EH (cell line): ENCODE results near the gene ZCCHC24.
A peak's percentile ranks its signal among the peaks of the same experiment; 100 is the strongest.

Source experiments
- DNase-seq: peaks from one replicate; pipeline ENCODE4 v3.0.0-alpha.2; 2015; ENCODE audit warnings: low read depth

Gene ZCCHC24

DNA sequence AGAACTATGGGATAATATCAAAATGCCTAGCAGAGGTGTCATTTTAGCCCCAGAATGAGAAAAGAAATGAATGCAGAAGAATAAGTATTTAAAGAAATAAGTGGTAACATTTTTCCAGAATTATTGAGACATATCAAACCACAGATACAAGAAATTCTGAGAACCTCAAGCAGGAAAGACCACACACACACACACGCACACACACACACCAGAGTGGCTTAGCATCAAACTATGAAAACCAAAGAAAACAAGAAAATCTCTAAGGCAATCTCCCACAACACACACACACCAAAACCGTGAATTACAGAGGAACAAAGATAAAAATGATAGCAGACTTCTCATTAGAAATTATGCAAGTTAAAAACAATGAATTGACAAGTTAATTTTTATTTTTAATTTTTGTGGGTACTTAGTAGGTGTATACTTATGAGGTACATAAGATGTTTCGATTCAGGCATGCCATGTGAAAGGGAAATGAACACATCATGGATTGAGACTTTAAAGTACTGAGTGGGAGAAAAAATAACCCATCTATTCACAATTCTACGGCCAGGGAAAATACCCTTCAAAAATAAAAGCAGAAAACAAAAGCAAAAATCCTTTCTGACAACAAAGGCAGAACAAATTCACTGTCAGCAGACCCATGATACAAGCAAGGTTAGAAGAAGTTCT, 83.6 kb downstream of the ZCCHC24 start:
- peak; percentile 47 for DNase-seq

DNA sequence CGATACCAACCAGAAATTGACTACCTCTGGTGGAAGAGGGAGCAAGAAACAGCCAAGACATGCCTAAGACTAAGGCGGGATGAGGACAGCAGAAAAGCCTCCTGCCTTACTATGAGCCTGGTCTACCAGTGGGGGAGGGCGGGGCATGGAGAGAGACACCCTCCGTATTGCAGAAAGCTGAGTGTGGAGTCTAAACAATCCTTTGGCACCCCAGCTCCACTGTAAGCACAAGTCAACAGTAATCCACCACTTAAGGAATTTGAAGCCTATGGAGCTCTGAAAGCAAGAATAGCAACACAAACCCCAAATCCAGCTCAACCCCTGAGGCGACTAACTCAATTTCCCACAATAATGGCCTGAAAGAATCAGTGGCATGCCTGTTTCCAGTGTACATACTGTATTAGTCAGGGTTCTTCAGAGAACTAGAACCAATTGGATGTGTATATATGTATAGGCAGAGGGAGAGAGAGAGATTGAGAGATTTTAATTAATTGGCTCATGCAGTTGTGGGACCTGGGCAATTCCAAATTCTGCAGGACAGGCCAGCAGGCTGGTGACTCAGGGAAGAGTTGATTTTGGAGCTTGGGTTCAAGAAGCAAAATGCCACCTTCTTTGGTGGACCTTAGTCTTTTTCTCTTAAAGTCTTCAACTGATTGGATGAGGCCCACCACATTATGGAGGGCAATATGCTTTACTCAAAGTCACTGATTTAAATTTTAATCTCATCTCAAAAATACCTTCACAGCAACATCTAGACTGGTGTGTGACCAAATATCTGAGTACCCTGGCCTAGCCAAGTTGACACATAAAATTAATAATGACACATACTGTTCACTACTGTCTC, 84.7 kb downstream of the ZCCHC24 start:
- DNase-seq: peak; percentile 55

DNA sequence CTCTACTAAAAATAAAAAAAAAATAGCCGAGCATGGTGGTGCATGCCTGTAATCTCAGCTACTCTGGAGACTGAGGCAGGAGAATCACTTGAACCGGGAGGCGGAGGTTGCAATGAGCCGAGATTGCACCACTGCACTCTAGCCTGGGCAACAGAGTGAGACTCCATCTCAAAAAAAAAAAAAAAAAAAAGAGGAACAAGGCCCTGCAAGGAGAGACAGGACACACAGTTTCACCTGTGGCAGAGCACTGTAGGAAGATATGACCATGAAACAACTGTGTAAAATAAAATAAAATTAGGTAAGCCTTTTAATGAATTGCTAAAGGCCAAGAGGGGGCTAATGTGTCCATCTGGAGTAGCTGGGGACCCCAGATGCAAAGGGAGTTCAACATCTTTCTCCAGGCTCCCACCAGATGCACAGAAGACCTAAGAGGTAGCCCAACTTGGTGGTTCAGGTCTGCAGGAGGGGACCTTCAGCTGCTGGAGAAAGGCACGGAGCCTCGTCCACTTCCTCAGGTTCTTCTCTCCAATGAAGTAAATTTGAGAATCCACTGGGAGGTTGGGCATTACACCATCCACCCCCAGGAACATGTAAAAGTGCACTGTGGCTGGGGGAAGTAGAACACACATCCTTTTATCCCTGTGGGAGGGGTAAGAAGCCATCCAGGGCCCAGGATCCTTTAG, 85.5 kb downstream of the ZCCHC24 start:
- DNase-seq: no peak

DNA sequence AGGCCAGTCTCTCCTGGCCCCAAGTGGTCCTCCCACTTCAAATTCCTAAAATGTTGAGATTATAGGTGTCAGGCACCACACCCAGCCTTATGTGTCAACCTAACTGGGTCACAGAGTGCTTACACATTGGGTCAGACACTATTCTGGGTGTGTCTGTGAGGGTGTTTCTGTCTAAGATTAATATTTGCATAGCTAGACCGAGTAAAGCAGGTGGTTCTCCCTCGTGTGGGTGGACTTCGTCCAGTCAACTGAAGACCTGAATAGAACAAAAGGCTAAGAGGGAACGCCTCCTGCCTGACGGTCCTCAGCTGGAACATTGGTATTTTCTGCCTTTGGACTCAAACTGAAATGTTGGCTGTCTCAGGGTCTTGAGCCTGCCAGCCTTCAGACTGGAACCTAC, 86.6 kb downstream of the ZCCHC24 start:
- no peak for DNase-seq

DNA sequence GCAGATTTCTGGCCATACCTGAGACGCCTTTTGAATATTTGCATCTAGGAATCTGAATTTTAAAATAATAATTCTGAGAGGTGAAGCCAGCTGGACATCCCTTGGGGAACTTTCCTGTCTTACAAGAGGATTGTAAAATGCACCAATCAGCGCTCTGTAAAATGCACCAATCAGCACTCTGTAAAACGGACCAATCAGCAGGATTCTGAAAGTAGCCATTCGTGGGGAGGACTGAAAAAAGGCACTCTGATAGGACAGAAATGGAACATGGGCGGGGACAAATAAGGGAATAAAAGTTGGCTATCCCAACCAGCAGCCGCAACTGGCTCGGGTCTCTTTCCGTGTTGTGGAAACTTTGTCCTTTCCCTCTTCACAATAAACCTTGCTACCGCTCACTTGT, 88.2 kb downstream of the ZCCHC24 start:
- DNase-seq: no peak

DNA sequence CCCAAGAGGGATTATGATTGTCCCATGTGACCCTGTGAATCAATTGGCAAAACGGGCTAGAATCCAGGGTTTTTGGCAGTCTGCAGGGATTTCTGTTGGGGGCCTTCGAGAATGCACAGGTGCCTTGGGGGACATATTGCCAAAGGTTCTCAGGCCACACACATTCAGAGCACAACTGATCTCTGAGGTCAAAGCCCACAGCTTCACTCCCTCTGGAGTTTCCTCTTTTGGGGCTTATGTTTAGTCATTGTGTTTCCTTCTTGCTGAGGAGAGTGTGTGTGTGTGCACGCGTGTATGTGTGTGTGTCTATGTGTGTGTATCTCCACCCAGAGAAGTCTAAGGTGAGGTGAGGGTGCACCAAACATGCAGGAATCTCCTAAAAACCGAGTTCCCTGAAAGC, 89.3 kb downstream of the ZCCHC24 start:
- no peak for DNase-seq

DNA sequence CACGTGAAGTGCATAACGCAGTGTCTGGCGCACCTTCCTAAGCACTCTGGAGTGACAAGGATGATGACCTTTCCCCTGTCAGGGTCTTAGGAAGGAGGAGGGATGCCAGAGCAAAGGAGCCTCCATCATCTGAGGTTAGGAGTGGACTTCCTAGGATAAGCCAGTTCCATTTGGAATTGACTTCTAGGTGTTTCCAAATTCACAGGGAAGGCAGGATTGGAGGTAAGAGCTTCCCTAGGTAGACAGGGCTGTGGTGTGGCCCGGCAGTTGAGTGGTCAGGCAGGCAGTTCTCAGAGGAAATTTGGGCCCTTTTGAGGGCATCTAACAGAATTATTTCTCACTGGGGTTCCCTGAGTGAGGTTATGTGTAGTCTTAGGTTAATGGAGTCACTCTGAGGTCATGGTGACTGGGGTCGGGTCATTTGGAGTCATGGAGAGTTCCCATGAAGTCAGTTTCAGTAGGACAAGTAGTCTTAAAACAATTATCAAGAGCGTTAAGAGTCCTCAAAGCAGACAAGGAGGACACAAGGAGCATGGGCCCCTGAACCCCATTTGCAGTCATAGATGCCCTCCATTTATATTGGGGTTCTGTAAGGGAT, 89.9 kb downstream of the ZCCHC24 start:
- DNase-seq: no peak

DNA sequence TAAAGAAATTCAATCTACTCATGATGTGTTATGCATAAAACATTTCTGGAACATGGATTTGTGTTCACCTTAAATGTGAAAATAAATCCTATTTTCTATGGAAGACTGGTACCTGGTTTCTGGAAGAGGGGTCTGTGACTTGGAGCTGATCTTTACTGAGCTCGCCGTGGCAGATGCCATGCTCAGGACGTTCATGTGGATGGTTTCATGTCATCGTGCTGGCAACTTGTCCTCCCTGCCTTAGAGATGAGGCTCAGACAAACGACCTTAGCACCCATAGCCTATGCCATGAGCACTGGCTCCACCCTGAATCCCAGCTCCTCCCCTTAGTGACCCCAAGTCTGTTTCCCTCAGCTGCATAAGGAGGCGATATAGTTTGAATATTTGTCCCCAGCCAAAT, 90.8 kb downstream of the ZCCHC24 start:
- DNase-seq: no peak

DNA sequence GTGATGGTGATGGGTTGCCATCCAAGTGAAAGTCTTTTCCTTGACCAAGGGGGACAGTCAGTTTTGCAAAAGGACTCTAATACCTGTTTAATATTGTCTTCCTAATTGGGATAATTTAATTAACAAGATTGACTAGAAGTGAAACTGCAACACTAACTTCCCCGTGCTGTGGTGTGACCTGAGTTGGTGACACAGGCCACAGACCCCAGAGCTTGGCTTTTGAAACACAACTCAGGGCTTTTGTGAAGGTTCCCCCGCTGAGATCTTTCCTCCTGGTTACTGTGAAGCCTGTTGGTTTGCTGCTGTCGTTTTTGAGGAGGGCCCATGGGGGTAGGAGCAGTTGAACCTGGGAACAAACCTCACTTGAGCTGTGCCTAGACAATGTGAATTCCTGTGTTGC, 91.3 kb downstream of the ZCCHC24 start:
- DNase-seq: no peak

DNA sequence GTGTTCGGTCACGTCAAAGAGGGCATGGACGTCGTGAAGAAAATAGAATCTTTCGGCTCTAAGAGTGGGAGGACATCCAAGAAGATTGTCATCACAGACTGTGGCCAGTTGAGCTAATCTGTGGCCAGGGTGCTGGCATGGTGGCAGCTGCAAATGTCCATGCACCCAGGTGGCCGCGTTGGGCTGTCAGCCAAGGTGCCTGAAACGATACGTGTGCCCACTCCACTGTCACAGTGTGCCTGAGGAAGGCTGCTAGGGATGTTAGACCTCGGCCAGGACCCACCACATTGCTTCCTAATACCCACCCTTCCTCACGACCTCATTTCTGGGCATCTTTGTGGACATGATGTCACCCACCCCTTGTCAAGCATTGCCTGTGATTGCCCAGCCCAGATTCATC, 91.7 kb downstream of the ZCCHC24 start:
- no peak for DNase-seq

DNA sequence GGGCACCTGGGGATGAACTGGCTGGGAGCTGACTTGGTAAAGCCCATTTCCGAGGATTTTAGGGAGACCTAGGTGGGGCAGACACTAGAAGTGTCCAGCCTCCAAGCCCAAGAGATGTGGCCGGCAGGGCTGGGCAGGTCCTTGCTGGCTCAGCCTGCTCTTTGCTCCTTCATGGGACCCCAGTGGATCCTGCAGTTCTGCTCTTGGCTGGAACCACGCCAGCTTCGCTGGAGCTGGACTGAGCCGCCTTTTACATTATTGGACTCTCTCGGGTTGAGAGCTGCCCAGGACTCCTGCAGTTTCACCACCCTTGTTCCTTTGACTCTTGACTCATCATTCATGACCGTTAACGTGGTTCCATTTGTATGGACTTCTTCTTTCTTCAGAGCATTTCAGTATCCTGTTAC, 92.4 kb downstream of the ZCCHC24 start:
- DNase-seq: no peak

DNA sequence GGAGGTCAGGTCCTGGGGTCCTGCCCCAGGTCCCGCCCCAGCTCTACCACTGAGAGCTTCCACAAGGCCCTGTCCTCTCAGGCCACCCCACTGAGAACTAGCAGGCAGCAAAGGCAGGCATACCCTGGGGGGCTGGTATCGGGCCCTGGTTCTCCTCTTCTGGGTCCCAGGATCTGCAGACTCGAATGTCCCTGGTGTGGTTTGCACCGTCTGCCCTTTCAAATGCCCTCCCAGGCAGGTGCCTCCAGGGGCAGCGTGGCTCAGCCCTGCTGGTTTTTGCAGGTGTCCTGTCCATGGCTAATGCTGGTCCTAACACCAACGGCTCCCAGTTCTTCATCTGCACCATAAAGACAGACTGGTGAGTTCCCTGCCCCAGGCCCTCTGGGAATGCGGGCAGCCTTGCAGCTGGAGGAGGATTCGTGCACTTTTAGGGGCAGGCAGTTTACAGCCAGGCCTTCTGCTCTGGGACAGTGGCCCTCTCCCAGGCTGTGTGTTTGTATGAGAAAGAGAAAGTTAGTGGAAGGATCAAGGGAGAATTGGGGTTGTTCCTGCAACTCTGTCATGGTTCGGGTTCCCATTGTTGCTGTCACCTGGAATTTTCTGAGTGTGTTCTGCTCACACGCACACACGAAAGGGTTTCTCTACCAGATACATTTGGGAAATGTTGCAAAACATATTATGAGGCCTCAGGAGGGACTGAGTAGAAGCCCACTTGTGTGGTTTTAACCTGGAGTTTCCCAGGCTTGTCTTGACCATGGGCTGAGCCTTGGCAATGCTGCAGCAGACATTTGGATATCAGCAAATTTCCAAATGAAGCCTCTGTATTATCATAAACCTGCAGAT, 93.2 kb downstream of the ZCCHC24 start:
- DNase-seq: no peak

DNA sequence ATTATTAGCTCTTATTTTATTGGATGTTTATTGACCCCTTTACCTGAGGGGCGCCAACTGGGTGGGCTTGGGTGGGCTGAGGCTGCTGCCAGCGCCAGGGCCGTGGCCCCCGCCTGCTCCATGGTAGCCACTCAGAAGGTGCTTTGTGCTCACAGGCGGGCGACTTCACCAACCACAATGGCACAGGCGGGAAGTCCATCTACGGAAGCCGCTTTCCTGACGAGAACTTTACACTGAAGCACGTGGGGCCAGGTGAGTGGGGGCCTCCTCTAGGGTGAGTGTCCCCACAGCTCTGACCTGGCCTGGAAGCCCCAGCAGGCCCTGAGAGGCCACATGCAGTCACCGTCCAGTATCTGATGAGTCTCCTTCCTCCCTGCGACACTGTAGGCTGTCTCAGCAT, 94.1 kb downstream of the ZCCHC24 start:
- DNase-seq: no peak

DNA sequence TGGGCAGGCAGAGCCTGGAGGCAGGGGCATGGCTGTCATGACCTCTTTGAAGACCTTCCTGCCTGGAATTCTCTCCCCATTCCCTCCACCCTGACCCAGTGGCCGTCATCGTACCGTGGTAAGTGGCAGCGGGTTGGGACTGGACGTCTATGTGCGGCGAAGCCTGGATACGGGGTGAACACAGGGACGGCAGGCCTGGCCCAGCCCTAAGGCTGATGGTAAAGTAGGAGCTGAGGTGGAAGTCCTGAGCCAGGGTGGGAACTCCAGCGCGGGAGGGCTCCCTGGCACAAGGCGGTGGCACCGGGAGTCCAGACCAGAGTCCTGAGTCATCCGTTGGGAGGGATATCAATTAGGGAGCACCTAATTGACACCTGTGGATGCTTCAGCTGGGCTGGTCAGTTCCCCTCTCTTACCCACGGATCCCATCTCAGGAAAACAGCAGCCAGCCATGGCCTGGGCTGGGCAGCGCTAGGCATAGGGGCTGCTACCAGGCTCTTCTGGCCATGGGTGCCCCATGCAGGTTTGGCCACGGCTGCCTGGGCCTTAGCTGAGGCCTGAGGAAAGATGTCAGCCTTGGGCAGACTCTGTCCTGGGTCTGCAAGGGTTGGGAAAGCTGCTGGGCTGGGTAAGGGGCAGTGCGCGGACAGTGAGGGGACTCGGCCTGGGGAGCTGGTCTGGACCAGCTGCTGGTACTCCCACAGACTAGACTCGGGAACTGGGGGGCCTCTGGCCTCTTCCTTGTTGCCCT, 94.8 kb downstream of the ZCCHC24 start:
- DNase-seq: no peak

DNA sequence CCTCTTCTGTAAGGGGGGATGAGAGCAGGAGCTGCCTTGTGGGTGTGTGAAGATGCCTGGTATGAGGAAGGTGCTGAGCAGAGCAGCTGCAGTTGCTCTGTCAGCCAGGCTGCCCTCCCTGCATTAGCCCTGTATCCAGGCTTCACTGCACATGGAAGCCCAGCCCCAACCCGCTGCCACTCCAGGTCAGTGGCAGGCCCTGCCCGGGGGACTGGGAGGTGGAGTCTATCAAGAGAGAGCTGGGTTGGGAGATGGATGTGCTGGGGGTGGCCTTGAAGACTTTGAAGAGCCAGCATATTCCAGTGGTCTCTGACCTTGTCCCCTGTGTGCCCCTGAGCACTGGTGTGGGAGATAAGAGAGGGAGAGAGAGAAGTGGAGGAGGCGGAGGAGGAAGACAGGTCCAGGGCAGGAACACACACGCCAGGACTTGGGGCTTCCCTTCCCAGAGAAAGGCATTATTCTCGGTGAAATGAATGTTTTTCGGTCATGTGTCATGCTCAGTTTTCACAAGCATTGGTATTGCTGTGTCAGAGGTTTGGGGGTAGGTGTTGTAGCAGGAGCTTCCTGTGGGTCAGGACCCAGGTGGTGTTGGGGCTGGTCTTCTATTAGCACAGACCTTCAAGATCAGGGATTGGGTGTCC, 95.5 kb downstream of the ZCCHC24 start:
- DNase-seq: no peak

DNA sequence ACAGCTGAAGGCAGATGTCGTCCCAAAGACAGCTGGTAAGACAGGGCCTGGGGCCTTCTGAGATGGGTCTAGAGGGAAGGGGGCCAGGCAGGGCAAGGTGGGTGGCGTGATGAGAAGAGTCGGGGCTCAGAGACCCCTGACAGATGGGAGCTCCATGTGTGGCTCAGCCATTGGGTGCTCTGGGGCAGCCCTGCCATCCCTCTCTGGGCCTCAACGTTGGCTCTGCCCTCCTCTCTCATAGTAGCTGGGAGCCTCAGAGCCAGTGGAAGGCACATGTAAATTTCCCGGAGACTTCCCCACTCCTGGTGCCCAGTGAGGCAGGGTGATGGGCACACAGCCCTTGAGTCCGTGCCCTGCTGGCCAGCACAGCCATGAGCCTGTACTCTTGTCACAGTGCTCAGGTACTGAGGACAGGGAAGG, 96.3 kb downstream of the ZCCHC24 start:
- no peak for DNase-seq

DNA sequence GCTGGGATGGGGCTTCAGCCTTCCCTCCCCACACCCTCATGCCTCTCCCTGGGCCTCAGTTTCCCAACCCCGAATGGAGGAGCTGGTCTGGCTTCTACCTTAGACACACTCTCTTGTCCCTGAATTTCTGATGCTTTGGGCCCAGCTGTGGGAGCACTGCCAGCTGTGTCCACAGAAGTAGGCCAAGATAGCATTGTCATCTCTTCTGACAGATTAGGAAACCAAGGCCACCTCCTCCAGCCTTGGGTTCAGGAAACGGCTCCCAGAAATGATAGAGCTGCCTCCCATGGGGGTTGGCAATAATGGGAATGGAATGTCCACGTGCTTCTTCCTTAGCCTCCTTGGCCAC, 96.8 kb downstream of the ZCCHC24 start:
- DNase-seq: no peak

DNA sequence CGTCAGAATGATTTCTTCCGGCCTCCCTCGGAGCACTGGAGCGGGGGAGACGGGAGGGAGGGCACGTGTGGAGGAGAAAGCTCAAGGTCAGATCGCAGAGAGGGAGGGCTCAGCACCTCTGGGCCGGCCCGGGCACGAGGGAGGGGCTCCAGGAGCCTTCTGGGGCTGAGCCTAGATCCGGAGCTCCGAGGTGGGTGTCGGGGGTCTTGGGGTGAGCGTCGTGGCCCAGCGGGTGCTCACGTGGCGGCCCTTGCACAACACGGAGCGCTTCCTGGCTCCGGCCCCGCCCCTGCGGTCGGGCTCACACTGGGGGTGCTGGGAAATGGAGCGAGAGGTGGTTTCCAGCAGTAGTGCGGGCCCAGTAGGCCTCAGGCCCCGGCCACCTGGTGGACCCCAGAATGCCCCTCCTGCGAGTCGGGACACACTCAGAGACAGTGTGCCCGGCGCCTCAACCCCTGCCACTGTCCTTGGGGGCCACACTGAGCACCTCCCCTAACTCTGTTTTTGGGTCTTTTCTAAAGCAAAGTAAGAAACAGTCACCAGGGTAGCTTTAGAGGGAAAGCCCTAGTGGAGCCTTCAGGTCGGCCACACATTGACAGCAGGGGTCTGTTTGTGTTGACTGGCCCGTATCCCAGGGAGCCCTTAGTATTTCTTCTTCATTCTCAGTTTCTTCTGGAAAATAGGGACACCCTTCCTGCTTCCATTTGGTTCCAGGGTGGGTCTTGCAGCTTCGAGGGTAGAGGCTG, 97.4 kb downstream of the ZCCHC24 start:
- DNase-seq: peak; percentile 74

DNA sequence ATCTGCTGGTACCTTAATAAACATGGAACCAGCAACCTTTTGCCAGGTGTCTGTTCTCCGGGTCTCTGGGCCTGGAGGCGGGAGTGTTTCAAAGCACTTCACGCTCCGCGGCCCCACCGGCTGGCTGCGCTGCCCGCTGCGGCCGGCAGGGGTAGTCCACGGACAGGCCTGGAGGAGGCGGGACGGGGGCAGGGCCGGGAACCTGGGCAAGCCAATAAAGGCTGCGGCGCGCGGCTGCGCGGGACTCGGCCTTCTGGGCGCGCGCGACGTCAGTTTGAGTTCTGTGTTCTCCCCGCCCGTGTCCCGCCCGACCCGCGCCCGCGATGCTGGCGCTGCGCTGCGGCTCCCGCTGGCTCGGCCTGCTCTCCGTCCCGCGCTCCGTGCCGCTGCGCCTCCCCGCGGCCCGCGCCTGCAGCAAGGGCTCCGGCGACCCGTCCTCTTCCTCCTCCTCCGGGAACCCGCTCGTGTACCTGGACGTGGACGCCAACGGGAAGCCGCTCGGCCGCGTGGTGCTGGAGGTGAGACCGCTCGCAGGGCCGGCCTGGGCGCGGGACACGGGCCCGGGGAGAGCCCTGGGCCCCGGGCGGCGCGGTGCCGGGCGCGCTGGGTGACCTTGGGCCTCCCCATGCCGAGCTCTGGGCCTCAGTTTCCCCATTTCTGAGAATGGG, 98.1 kb downstream of the ZCCHC24 start, which contains the start of gene PPIF:
PPIF (plus strand) TSS at position 244 of the 668 bp plus-strand sequence; CDS start at position 324, 80 bp downstream.
- peak; percentile 92 for DNase-seq
